ENCODE results near the gene COL5A3.
A peak's percentile ranks its signal among the peaks of the same experiment; 100 is the strongest.
"Not testable (repeated sequence)": the region's sequence is repeated elsewhere in the genome, so short reads cannot be mapped to it uniquely, and the experiment has no call there.

Gene COL5A3

GRCh38 chr19:9937001-9937411 is 73.3 kb downstream of the COL5A3 start:
- DNase-seq (ENCODE audit: low read depth), result no peak

- no peak for DNase-seq (ENCODE audit: low read depth)
These were observed 73.8 kb downstream of the COL5A3 start, which contains the start of gene OLFM2 for GRCh38 chr19:9936326-9937000. Gene OLFM2 (minus strand): TSS chr19:9936515. CDS start chr19:9936366, 149 bp downstream.

GRCh38 chr19:9935506-9936325 is 74.6 kb downstream of the COL5A3 start:
- no peak for DNase-seq (ENCODE audit: low read depth)

GRCh38 chr19:9934132-9934950 is 76.0 kb downstream of the COL5A3 start:
- peak; percentile 42 for DNase-seq (ENCODE audit: low read depth)

- DNase-seq (ENCODE audit: low read depth), result no peak
These were observed 77.5 kb downstream of the COL5A3 start for GRCh38 chr19:9932835-9933234.

- DNase-seq (ENCODE audit: low read depth), result no peak
These were observed 78.7 kb downstream of the COL5A3 start for GRCh38 chr19:9931629-9932028.

- DNase-seq (ENCODE audit: low read depth), result no peak
These were observed 86.9 kb downstream of the COL5A3 start for GRCh38 chr19:9923440-9923839.

- not testable (repeated sequence) for DNase-seq (ENCODE audit: low read depth)
These were observed 87.4 kb downstream of the COL5A3 start for GRCh38 chr19:9922782-9923379.

- peak; percentile 61 for DNase-seq (ENCODE audit: low read depth)
These were observed 93.0 kb downstream of the COL5A3 start for GRCh38 chr19:9917321-9917720.

GRCh38 chr19:9916719-9917118 is 93.6 kb downstream of the COL5A3 start:
- no peak for DNase-seq (ENCODE audit: low read depth)

GRCh38 chr19:9914315-9915207 is 95.7 kb downstream of the COL5A3 start:
- DNase-seq (ENCODE audit: low read depth), result peak; percentile 83

GRCh38 chr19:9914001-9914314 is 96.3 kb downstream of the COL5A3 start:
- no peak for DNase-seq (ENCODE audit: low read depth)

- no peak for DNase-seq (ENCODE audit: low read depth)
These were observed 96.9 kb downstream of the COL5A3 start for GRCh38 chr19:9913237-9914000.

GRCh38 chr19:9912551-9913236 is 97.6 kb downstream of the COL5A3 start:
- DNase-seq (ENCODE audit: low read depth), result no peak

- no peak for DNase-seq (ENCODE audit: low read depth)
These were observed 98.6 kb downstream of the COL5A3 start for GRCh38 chr19:9911524-9912185.

GRCh38 chr19:9910625-9911024 is 99.7 kb downstream of the COL5A3 start:
- no peak for DNase-seq (ENCODE audit: low read depth)
